Kidney (tissue), 14 donors: Measurements from ENCODE around the gene WSCD2. TPM values are rescaled to one million over a fixed set of nuclear protein-coding genes. Genes with fewer than 3 reads are reported as not detected.

Experiments used
- DNase-seq, 5 donors: peaks; one replicate each; pipeline ENCODE4 v3.0.0-alpha.2; 2013 to 2020
- FAIRE-seq: peaks from 2 replicates; lab custom pipeline; 2012; peaks lifted over from hg19 to GRCh38; lab: Jason Lieb, UNC
- H3K27ac ChIP-seq, 2 donors: one replicate each; pipeline ENCODE4 v1.7.0; 2013; ENCODE audit warnings: low read depth in 2 of 2, low read length in 2 of 2, inconsistent platforms in 1 of 2
- H3K27me3 ChIP-seq: one replicate; pipeline ENCODE4 v1.7.1; 2013; ENCODE audit warnings: low read length, inconsistent platforms; ENCODE audit not compliant: control insufficient read depth, insufficient read depth
- H3K36me3 ChIP-seq, 3 donors: one replicate each; pipeline versions ENCODE4 v1.7.0 to v1.7.1; 2013; ENCODE audit warnings: low read length in 3 of 3, control low read depth in 1 of 3, inconsistent platforms in 1 of 3; ENCODE audit not compliant: insufficient read depth in 3 of 3, control insufficient read depth in 2 of 3
- H3K4me1 ChIP-seq, 3 donors: one replicate each; pipeline versions ENCODE4 v1.7.0 to v1.7.1; 2013; ENCODE audit warnings: low read length in 3 of 3, inconsistent platforms in 1 of 3, low read depth in 1 of 3; ENCODE audit not compliant: control insufficient read depth in 2 of 3, insufficient read depth in 2 of 3
- H3K4me3 ChIP-seq, 3 donors: one replicate each; pipeline versions ENCODE4 v1.7.0 to v1.8.1; 2013; ENCODE audit warnings: low read length in 3 of 3, control low read depth in 1 of 3, inconsistent platforms in 1 of 3
- H3K9ac ChIP-seq, 3 donors: one replicate each; pipeline versions ENCODE4 v1.7.0 to v1.7.1; 2013; ENCODE audit warnings: low read length in 3 of 3, control low read depth in 1 of 3, inconsistent platforms in 1 of 3
- H3K9me3 ChIP-seq, 3 donors: one replicate each; pipeline versions ENCODE4 v1.7.0 to v1.7.1; 2013; ENCODE audit warnings: low read length in 3 of 3, control low read depth in 1 of 3, inconsistent platforms in 1 of 3; ENCODE audit not compliant: control insufficient read depth in 2 of 3, insufficient read depth in 1 of 3
- CTCF ChIP-seq: IDR thresholded peaks from 3 replicates; pipeline ENCODE4 v1.5.1; 2012; ENCODE audit warnings: mild to moderate bottlenecking, moderate library complexity, borderline replicate concordance; ENCODE audit not compliant: insufficient read depth; ENCODE audit errors: extremely low read depth
- intact Hi-C: fragments of 100-400 bp; cut with DNase I; formaldehyde crosslinking; loops from one replicate; pipeline ENCODE4 v1.11.1; 2022
- polyA plus RNA-seq: library from polyadenylated mRNA; stranded (reverse); fragments of 350-450 nt; fragmentation: Illumina TruSeq; extraction: RNeasy Lipid Tissue Mini Kit (QIAGEN cat#74804); gene quantifications from one replicate; pipeline ENCODE4 v1.2.3, GENCODE V29; 2014; ENCODE audit warnings: low read depth, low replicate concordance; ENCODE audit not compliant: insufficient read depth
- total RNA-seq: library from RNA; stranded (reverse); fragmentation: NEBNext Ultra II Directional; extraction: Animal tissue kit (Norgen Biotek cat#: 25700); gene quantifications from one replicate; pipeline ENCODE4 v1.2.1, GENCODE V29; 2021
- donor health status: control.
- donor health status: control.
- donor health status: control.
- donor health status: control.
- donor health status: control.
- donor health status: DM: yes; HTN: yes; CAD: no.
- donor health status: Normal renal cell carcinoma (clear cell type).

The WSCD2 gene
- total and polyA plus RNA-seq, 2 donors from 2014 or later, result 1.6 to 2.0 TPM

GRCh38 chr12:108177131-108177530 is 48.0 kb downstream of the WSCD2 start:
- no peaks in the 10 kb centered on the region for H3K36me3 ChIP-seq
- no peaks in the 10 kb centered on the region for H3K9me3 ChIP-seq
- H3K4me3 ChIP-seq, result no peak overlapping the region
- no peaks in the 10 kb centered on the region for H3K4me1 ChIP-seq
- H3K27me3 ChIP-seq, result no peaks in the 10 kb centered on the region
- intact Hi-C loops, result no loop called here
- no peak overlapping the region for H3K27ac ChIP-seq
- FAIRE-seq (no peak), DNase-seq (no peak)
- TF ChIP-seq CTCF, result no peak
- H3K9ac ChIP-seq, result no peak overlapping the region

GRCh38 chr12:108179305-108179704 is 50.2 kb downstream of the WSCD2 start:
- no peak overlapping the region for H3K9ac ChIP-seq
- no peak for TF ChIP-seq CTCF
- intact Hi-C loops, result no loop called here
- H3K9me3 ChIP-seq, result no peaks in the 10 kb centered on the region
- H3K4me3 ChIP-seq, result no peak overlapping the region
- FAIRE-seq (no peak), DNase-seq (no peak)
- H3K36me3 ChIP-seq, result no peaks in the 10 kb centered on the region
- H3K27me3 ChIP-seq, result no peaks in the 10 kb centered on the region
- no peak overlapping the region for H3K27ac ChIP-seq
- H3K4me1 ChIP-seq, result no peaks in the 10 kb centered on the region

- no peak overlapping the region for H3K9ac ChIP-seq
- no peak for DNase-seq
- no peak for TF ChIP-seq CTCF
- no peak overlapping the region for H3K27ac ChIP-seq
- H3K4me1 ChIP-seq, result no peaks in the 10 kb centered on the region
- no peaks in the 10 kb centered on the region for H3K36me3 ChIP-seq
- H3K9me3 ChIP-seq, result no peaks in the 10 kb centered on the region
- no peak for FAIRE-seq
- H3K27me3 ChIP-seq, result no peaks in the 10 kb centered on the region
- intact Hi-C loops, result no loop called here
- H3K4me3 ChIP-seq, result no peak overlapping the region
These were observed 51.4 kb downstream of the WSCD2 start for GRCh38 chr12:108180255-108181094.
